Measurements from ENCODE around the gene AFF2.
"Not testable (repeated sequence)": the region's sequence is repeated elsewhere in the genome, so short reads cannot be mapped to it uniquely, and the experiment has no call there.

AFF2 gene

DNA sequence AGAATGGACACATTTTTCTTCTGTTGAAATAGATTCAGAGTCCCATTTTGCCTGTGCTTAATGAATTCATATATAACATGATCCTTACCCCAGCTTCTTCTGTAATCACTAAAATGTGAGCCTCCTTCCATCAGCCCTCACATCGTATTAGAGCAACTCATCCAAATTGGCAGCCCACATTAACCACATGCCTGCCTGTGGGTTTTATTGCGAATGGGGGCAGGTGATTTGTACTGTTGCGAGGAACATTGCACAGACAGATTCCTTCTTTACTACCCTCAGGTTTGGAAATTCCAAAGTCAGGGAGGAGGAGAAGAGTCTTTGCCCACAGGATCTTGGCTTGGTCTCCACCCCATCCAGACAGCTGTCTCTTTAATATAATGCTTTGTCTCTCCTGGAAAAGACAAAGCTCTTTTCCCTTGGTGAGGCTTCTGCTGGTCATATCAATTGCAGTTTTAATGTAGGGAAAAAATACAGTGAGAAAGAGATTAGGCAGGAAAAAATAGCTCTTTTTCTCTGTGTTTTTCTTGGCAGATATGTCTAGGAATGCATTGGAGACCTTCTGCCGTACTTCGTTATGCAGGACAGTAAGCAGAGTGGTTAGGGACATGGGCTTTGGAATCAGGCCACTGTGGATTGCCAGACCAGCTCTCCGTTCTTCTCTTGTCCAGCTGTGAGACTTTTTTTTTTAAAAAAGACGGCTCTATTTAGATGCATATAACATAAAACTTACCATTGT is 371.2 kb downstream of the AFF2 start:
- DNase-seq, result no peak

DNA sequence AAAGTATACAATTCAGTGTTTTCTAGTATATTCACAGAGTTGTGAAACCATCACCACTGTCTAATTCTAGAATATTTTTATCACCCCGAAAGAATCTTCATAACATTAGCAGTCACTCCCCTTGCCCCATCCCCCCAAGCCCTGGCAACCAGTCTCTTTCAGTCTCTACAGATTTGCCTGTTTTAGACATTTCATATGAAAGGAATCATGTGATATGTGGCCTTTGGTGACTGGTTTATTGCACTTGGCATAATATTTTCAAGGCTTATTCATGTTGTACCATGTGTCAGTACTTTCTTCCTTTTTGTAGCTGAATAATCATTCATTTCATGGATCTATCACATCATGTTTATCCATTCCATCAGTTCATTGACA is 371.7 kb downstream of the AFF2 start:
- DNase-seq, result no peak

GRCh38 chrX:148872881-148873280 is 372.5 kb downstream of the AFF2 start:
- no peak for DNase-seq

- DNase-seq, result no peak
These were observed 374.3 kb downstream of the AFF2 start for GRCh38 chrX:148874636-148875246.

DNA sequence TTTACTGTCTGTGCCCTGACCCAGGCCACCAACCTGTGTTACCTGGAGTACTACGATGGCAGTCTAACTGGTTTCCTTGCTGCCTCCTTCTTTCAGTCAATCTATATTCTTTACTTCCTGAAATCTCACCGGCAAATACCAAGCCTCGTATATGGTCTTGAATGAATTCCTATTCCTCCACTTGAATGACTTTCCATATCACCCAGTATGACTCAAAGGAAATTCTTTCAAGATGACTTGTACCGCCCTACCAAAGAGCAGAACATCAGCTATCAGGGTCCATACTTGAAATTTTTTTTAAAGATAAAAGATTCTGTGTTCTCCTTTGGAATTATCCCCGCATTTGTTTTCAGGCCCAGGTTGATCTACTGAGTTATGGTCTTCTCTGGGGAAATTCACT is 378.0 kb downstream of the AFF2 start:
- no peak for DNase-seq

DNA sequence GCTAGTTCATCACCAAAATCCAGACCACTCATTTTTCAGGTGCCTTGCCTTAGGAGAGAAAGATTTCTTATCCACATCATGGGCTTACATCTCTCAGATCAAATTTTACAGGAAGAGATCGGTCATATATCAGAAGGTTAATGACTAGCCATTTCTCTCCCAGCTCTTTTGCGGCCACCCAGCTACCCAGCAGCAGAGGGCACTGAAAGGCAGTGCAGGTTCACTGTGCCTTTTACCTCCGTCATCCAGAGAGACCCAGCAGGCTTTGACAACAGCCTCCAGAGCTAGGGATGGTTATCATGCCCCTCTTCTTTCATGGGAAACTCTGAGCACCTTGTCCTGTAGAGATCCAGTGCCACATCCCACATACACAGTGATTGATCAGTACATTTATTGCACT is 384.8 kb downstream of the AFF2 start:
- DNase-seq, result no peak

DNA sequence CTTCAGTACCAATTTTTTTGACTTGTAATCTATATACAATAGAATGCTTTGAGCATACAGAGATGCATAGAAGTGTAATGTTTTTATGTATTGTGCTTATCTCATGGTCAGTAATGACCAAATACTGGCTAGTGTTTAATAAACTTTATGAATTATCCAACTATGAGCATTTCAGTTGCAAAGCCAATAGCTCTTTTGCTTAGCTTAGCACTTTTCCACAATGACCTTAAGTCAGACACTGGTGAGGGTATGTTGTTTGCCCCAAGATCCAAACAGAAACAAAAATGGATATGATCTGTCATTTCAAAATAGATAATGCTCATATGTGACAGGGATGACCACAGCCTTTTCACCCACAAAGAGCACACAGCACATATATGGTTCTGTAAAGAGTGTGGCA is 393.0 kb downstream of the AFF2 start:
- no peak for DNase-seq

GRCh38 chrX:148902581-148902980 is 402.2 kb downstream of the AFF2 start:
- DNase-seq, result no peak

DNA sequence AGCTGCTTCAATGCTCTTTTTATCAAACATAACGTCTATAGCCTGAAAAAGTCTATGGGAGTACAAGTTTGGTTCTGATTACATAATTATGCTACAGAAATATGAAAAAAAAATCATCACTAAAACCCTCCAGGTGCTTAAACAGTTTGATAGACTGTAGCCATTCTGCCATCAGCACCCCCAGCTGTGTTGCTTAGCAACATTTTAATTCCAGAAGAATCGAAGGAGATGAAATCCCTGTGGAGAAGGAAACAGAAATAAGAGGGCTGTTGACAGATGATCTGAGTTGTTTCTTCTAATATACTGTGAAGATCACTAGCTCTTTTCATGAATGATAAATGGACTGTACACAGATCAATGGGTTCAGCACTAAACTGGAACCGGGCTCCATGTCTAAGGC is 402.8 kb downstream of the AFF2 start:
- no peak for DNase-seq

DNA sequence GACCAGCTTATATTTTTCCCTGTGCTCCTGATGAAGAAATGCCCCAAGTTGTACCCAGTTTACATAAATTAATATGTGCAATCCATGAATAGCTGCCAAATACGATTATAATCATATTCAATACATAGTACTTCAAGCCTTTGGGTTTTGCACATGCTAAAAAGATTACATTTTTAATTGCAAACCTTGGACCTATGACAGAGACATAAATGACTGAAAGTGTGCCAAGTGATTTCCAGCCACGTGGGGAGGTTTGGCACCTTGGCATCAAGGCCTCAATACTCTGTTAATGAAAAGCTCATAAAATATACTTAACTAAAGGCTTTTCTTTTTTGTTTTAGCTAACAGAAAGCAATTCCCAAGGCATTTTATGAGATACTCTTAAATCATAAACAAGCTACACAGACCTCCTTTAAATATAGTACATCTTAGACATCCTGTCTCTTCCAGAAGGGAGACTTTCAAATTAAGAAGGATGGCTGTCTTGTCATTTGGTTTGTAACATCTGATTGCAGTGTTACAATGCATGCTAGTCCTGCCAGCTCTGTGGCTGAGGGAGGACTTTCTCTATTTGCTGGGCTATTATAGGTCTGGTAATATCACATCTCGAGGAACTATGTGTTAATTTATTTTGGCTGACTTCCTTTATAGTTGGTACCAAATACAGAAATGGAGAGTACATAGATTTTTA is 404.1 kb downstream of the AFF2 start:
- DNase-seq, result no peak

DNA sequence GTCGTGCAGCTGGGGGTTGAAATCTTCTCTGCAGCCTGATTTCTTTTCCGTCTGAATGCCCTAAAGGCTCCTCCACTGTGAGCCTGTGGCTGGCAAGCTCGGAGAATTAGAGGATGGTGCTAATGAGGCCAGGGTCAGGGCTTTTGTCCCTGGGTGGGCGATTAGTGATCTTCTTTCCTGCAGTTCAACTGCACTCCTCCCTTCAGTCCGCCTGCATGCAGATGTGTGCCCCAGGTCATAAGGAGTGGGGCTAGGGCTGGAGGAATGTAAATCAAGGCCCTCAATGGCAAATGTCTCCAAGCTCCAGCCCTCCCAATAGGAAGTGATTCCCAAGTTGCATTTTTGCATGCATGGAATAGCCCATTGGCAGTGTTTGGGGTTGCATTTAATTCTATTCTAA is 405.0 kb downstream of the AFF2 start:
- DNase-seq, result no peak

GRCh38 chrX:148906628-148907027 is 406.2 kb downstream of the AFF2 start:
- DNase-seq, result not testable (repeated sequence)

GRCh38 chrX:148909758-148910157 is 409.3 kb downstream of the AFF2 start:
- DNase-seq, result no peak

- DNase-seq, result no peak
These were observed 413.6 kb downstream of the AFF2 start for GRCh38 chrX:148913971-148914370.

GRCh38 chrX:148914783-148915182 is 414.4 kb downstream of the AFF2 start:
- DNase-seq, result no peak

GRCh38 chrX:148915474-148915873 is 415.1 kb downstream of the AFF2 start:
- no peak for DNase-seq

GRCh38 chrX:148917441-148917840 is 417.0 kb downstream of the AFF2 start:
- DNase-seq, result no peak

DNA sequence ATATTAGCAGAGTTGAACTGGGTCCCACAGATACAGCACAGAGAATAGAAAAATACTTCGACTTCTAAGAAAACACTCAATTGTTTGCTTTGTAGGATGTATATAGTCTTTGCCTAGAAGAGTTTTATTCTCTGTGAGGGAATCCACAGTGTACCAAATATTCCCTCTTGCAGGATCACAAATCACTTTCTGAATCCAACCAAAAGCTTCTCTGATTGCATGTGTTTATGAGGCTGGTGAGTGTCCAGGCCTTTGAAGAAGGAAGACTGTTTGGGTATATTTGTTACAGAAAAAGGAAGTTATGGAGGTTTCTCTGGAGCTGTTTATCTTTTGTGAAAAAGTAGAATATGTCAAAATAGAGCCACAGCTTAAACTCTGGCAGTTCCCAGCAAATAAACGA is 423.2 kb downstream of the AFF2 start:
- no peak for DNase-seq

GRCh38 chrX:148926371-148926770 is 426.0 kb downstream of the AFF2 start:
- no peak for DNase-seq

DNA sequence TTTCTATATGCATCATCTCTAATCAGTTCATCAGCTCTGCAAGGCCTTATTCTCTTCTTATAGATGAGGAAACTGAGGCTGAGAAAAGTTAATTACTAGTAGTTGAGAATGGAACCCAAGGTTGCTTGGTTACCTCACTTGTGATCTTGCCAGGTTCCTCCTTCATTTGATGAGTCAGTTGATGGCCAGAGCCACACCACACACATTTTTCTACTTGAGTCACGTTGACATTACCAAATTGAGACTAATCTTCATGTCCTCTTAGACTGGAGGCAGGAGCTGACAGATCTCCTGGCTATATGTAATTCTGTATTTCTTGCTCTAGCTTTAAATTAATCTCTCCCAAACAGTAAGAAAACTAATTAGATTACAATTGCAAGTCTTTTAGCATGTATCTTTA is 428.4 kb downstream of the AFF2 start:
- DNase-seq, result no peak

- DNase-seq, result no peak
These were observed 429.3 kb downstream of the AFF2 start for GRCh38 chrX:148929686-148930085.

DNA sequence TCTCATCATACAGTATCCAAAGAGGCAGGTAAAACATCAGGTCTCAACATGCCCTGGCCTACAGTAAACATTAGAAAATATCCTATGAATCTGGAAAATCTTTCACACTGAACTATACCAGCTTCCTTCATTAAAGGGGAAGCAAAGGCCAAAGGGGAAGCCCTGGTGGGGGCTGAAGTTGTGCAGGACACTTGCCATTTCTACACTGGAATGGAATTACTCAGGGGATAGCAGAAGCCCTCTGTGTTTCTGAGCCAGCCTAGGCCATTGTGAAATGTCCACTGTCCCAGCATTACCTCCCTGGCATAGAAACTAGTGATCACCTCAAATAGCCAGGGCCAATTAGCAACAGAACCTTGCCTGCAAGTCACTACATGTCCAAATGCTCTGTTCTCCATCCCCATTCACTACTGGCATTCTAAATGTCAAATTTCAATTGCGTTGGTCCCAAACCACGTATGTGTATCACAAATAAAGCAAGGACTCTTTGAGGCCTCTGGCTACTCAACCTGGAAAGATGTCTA is 429.9 kb downstream of the AFF2 start:
- DNase-seq, result no peak

- DNase-seq, result no peak
These were observed 433.5 kb downstream of the AFF2 start for GRCh38 chrX:148933881-148934280.

- DNase-seq, result no peak
These were observed 437.9 kb downstream of the AFF2 start for GRCh38 chrX:148938348-148938747.
